ENCODE measurements around the gene THSD4.

Gene THSD4

GRCh38 chr15:71635735-71636134, 520.5 kb downstream of the THSD4 start:
- DNase-seq (ENCODE audit: low read depth in 1 of 2, low spot score in 1 of 2) = no peak

- no peak for DNase-seq (ENCODE audit: low read depth in 1 of 2, low spot score in 1 of 2)
These were observed 523.6 kb downstream of the THSD4 start for GRCh38 chr15:71638876-71639275.

DNA sequence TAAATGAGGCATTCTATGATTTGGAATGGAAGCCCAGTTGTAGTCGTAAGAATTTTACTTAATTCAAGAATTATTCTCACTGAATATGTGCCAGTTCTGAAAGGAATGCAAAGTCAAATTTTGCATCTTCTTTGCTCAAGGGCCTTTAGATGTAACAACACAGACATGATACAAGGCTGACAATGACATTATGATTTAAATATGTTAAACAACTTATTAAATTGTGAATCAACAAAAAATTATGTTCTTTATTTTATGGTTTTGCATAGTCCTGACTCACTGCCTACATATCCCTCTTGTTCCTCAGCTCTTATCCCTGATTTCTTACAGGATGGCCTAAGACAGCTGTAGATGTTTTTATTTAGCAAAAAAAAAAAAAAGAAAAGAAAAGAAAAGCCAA, 524.2 kb downstream of the THSD4 start:
- no peak for DNase-seq (ENCODE audit: low read depth in 1 of 2, low spot score in 1 of 2)

DNA sequence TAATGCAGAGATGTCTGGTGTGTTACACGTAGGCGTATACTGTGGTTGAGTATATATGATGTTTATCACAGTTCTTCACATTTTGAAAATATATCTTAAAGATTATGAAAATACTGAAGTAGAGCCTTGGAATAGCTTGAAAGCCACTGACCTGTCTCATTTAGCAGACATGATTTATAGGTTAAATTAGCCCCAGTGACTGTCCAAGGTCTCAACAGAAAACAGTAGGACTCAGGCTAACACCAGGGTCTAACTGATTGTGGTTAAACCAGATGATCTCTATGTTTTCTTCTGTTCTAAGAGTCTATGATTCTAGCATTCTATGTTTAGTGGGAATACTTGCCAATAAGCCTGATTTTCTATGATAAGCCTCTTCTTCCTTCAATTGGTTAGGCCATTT, 528.6 kb downstream of the THSD4 start:
- DNase-seq (ENCODE audit: low read depth in 1 of 2, low spot score in 1 of 2) = no peak

DNA sequence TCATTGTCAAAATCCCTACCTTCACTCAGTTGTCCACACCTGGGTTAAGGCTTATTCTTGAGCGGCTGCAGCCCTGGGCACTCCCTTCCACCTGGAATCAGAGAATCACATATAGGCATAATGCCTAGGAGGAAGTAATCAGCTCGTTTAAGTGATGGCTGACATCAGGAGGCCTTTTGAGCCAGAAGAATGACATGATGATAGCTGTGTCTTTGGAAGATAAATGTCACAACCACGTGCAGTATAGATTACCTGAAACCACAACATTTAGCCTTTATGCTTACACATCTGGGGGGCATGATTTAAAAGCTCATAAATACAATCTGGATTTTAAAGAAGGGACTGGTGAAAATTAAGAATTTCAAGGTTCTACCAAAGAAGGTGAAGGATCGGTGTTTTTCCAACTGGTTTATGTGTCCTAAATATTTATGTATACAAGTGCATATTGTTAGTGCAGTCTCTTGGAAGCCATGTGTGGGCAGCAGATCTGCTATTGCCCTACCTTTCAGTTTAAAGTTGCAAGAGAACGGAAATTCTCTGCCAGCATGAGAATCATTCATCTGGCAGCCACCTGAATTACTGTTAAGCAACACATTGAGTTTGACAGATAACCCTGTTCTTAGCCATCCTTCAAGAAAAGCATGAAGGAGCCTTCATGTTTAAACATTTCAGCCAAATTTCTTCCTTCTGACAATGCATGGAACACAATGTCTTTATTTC, 531.7 kb downstream of the THSD4 start:
- DNase-seq (ENCODE audit: low read depth in 1 of 2, low spot score in 1 of 2) = no peak

DNA sequence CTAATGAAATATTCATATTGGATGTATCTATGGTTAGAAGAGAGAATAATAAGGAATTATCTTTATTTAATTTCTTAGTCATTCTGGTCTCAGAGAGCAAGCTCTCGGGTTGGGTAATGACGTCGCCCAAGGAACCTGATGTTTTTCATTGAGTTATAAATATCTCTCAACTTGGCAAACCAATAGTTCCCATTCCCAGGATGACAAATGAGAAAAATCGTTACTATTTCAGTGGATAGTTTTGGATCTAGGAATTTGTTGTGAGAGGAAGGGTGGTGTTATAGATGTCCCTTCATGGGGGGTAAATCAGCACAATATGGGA, 532.2 kb downstream of the THSD4 start:
- DNase-seq (ENCODE audit: low read depth in 1 of 2, low spot score in 1 of 2) = no peak

DNA sequence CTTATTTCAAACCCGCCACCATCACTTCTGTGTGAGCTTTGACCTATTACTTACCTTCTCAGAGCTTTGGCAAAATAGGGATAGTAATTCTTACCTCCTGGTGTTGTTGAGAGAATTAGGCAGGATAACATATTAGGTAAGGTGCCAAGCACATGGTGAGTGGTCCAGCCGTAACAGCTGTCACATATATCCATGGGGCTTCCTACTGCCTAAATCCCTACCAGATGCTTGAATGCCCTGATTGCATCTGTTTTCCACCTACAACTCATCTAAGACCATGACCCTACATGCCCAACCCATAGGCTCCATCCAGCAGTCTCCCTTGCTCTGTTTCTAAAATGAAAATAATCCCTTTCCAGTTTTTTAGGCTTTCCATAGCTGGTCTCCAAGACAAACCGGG, 532.8 kb downstream of the THSD4 start:
- DNase-seq (ENCODE audit: low read depth in 1 of 2, low spot score in 1 of 2) = no peak

GRCh38 chr15:71649894-71650293, 534.6 kb downstream of the THSD4 start:
- DNase-seq (ENCODE audit: low read depth in 1 of 2, low spot score in 1 of 2) = no peak

GRCh38 chr15:71650603-71651002, 535.3 kb downstream of the THSD4 start:
- DNase-seq (ENCODE audit: low read depth in 1 of 2, low spot score in 1 of 2) = no peak

DNA sequence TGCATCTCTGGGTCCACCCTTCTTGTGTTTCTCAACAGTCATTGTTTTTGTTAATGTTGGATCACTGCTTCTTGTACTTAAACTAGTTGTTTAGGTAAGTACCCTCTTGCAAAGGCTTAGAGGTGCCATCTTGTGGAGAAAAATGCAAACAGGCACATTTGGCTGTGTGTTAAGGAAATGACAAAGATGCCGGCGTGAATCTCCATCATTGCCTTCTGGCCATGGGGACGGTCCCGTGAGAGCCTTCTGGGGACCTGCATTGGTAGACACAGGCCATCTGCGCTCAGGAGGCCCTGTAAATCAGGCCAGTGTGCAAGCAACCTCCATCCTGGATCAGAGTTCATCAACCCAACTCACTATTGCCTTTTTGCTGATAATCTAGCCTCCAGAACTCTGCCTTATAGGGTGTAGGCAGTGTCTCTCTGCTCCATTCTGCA, 536.5 kb downstream of the THSD4 start:
- no peak for DNase-seq (ENCODE audit: low read depth in 1 of 2, low spot score in 1 of 2)

DNA sequence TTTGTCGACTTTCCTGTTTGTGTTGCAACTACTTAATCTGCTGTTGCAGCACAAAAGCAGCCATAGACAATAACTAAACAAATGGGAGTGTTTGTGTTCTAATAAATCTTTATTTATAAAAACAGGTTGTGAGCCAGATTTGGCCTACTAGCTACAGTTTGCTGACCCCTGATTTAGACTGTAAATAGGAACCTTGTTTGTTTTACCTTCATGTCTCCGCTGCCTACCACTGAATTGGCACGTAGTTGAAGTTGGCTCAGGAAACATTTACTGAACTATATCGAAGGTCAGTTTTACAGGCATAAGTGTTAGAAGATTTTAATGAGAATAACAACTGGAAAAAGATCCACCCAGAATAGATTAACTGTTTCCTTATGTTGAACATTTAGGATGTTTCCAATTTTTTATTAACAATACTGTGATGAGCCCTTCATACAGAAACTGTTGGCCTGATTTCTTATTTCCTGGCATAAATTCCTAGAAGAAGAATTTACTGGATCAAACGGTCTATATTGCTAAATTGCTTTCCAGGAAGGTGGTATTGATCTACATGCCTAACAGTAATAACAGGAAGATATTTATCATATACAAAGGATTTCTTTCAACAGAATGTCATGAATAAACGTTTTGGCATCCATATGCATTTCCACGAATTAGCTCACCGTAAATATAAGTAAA, 538.9 kb downstream of the THSD4 start:
- DNase-seq (ENCODE audit: low read depth in 1 of 2, low spot score in 1 of 2) = no peak

GRCh38 chr15:71654720-71655174, 539.5 kb downstream of the THSD4 start:
- DNase-seq (ENCODE audit: low read depth in 1 of 2, low spot score in 1 of 2) = no peak

- DNase-seq (ENCODE audit: low read depth in 1 of 2, low spot score in 1 of 2) = no peak
These were observed 541.2 kb downstream of the THSD4 start for GRCh38 chr15:71656425-71656824.

DNA sequence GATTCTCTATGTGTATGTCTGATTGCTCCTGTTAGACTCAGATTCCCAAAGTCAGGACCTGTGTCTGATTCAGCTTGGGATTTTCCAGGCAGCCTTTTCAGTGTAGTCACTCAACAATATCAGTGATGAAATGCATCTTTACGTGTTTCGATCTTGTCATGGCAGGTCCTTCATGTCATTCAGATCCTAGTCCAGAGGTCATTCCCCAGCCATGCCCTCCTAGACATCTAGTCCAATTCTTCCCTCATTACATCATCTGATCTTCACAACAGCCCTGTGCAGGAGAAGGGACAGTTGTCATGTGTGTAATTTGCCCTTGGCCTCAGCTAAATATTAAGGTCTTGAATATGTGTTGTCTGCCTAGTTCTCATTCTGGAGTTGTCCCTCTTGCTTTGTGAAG, 541.9 kb downstream of the THSD4 start:
- DNase-seq (ENCODE audit: low read depth in 1 of 2, low spot score in 1 of 2) = no peak

GRCh38 chr15:71658036-71658435, 542.8 kb downstream of the THSD4 start:
- no peak for DNase-seq (ENCODE audit: low read depth in 1 of 2, low spot score in 1 of 2)

- no peak for DNase-seq (ENCODE audit: low read depth in 1 of 2, low spot score in 1 of 2)
These were observed 543.8 kb downstream of the THSD4 start for GRCh38 chr15:71658827-71659729.

DNA sequence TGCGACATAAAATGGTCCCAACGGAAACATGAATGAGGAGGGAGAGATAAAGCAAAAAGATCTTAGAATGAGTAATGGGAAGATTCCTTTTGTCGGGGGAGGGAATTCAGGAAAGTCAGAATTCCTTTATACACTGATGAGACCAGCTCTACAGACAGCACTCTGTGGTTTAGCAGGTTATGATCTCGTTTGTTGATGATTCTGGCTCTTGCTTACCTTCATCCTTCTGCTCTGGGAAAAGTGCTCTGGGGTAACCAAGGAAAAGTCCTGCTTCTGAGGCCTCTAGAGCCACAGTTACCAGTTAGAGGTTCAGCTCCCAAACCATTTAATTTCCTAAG, 544.4 kb downstream of the THSD4 start:
- DNase-seq (ENCODE audit: low read depth in 1 of 2, low spot score in 1 of 2) = no peak

DNA sequence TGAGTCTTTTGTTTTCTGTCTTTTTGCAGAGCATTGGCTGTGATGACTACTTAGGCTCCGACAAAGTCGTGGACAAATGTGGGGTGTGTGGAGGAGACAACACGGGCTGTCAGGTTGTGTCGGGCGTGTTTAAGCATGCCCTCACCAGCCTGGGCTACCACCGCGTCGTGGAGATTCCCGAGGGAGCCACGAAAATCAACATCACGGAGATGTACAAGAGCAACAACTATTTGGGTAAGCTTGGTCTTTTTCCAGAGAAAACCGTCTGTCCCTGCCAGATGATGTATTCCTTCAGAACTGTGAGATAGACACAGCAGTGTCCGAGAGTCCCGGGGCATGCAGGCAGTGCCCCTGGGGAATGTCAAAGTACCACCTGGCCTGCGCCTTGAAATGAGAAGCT, 545.2 kb downstream of the THSD4 start:
- DNase-seq (ENCODE audit: low read depth in 1 of 2, low spot score in 1 of 2) = no peak

DNA sequence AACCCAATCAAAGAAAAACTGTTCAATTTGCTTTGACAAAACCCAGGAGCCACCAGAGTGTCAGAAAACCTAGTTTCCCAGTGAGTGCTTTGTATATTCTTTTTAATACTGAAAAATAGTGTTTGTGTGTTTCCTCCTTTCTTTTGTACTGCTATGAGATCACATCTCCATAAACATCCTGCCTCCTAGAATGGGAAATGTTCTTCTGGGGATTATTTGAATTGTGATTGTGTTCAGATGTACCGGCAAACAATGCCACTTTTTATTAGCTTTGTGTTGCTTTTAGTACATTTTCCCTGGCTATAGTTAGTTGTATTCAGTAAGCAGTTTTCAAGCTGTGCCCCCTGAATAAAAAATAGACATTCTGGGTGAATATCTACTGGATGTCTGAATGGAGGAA, 547.0 kb downstream of the THSD4 start:
- no peak for DNase-seq (ENCODE audit: low read depth in 1 of 2, low spot score in 1 of 2)

DNA sequence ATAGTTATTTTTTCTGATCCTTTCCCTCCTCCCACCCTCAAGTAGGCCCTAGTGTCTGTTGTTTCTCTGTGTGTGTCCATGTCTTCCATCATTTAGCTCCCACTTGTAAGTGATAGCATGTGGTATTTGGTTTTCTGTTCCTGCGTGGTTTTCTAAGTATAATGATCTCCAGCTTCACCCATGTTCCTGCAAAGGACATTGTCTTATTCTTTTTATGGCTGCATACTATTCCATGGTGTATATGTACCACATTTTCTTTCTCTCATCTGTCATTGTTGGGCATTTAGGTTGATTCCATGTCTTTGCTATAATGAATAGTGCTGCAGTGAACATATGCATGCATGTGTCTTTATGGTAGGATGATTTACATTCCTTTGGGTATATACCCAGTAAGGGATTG, 549.4 kb downstream of the THSD4 start:
- no peak for DNase-seq (ENCODE audit: low read depth in 1 of 2, low spot score in 1 of 2)

DNA sequence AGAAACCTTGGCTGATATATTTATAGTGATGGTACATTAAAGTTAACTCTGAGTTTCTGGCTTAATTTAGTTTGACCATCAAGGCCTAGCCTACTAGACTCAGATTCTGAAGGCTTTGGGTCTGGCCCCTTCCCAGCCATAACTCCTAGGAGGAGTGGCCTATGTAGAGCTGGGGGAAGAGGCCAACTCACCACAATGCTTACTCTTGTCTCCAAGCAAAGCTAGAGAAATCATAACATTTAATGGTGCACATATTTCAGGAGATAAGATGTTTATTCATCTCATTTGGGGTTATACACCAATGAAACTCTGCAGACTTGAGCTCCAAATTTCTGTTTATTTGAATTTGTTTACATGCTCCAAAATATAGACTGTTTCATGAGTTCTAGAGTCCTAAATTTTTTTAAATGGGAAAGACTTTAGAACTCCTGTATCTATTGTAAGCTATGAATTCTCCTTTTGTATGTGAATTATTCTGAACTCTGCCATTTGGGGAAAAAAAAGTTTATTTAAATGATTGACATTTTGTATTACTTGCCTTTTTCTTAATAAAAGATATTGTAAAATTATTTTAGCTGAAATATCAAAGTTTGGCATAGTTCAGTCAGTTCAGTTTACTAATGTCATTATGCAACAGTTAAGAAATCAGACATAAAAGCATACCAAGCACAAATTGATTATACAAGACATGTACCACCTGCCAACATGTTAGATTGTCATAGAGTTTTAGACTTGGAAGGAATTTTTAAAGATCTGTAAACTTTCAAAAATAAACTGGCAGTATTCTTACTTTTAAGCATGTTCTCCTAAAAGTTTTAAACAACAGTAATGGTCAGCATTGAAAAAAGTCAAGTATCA, 551.7 kb downstream of the THSD4 start:
- DNase-seq (ENCODE audit: low read depth in 1 of 2, low spot score in 1 of 2) = no peak

Measured in activated CD4-positive, alpha-beta T cell treated with anti-CD3 and anti-CD28 coated beads, Interleukin-2, amount 50 U/mL, for 24 hours (primary cell).